HepG2 (cell line): ENCODE measurements around the gene MIA. TPM values are rescaled to one million over a fixed set of nuclear protein-coding genes. Genes with fewer than 3 reads are reported as not detected.

Experiments used
- CEBPB ChIP-seq: IDR thresholded peaks from 2 replicates; pipeline ENCODE4 v1.6.1; 2011; ENCODE audit warnings: low read depth, low read length, improper control_type of control experiment, borderline replicate concordance
- EP300 ChIP-seq, 3 experiments: sonication (generic) in 1 of 3; formaldehyde crosslinking in 1 of 3; IDR thresholded peaks; 2 replicates each; pipeline versions ENCODE4 v1.5.1 to v1.6.1; 2011 to 2020; ENCODE audit warnings: low read depth in 2 of 3, low read length in 2 of 3, borderline replicate concordance in 1 of 3, improper control_type of control experiment in 1 of 3, mild to moderate bottlenecking in 1 of 3, missing genetic modification reagents in 1 of 3, moderate library complexity in 1 of 3
- FOSL2 ChIP-seq: sonication (generic); formaldehyde crosslinking; IDR thresholded peaks from 2 replicates; pipeline ENCODE4 v1.4.0; 2020; ENCODE audit warnings: missing genetic modification reagents
- MTF1 ChIP-seq: sonication (generic); formaldehyde crosslinking; IDR thresholded peaks from 2 replicates; pipeline ENCODE4 v1.5.0; 2020; ENCODE audit warnings: missing genetic modification reagents
- PAXIP1 ChIP-seq: sonication (generic); formaldehyde crosslinking; conservative IDR thresholded peaks from 2 replicates; pipeline ENCODE4 v1.4.0; 2020; ENCODE audit warnings: mild to moderate bottlenecking, missing genetic modification reagents, moderate library complexity
- PRDM10 ChIP-seq: sonication (generic); formaldehyde crosslinking; IDR thresholded peaks from 2 replicates; pipeline ENCODE4 v1.4.0; 2020; ENCODE audit warnings: low read depth, missing genetic modification reagents
- RBFOX2 ChIP-seq: fragments of 200-400 bp; formaldehyde crosslinking; IDR thresholded peaks from 2 replicates; pipeline ENCODE4 v1.6.1; 2017; ENCODE audit warnings: low read depth, mild to moderate bottlenecking, low read length
- RNF219 ChIP-seq: sonication (generic); formaldehyde crosslinking; IDR thresholded peaks from 2 replicates; pipeline ENCODE4 v1.5.0; 2020; ENCODE audit warnings: mild to moderate bottlenecking, missing genetic modification reagents
- SOX5 ChIP-seq: IDR thresholded peaks from 2 replicates; pipeline ENCODE4 v1.6.1; 2016; ENCODE audit warnings: borderline replicate concordance
- ZBTB42 ChIP-seq: sonication (generic); formaldehyde crosslinking; IDR thresholded peaks from 2 replicates; pipeline ENCODE4 v1.5.0; 2020; ENCODE audit warnings: mild to moderate bottlenecking, missing genetic modification reagents
- ZNF264 ChIP-seq: sonication (generic); formaldehyde crosslinking; IDR thresholded peaks from 2 replicates; pipeline ENCODE4 v1.4.0; 2020; ENCODE audit warnings: missing genetic modification reagents
- ZNF33B ChIP-seq: sonication (generic); formaldehyde crosslinking; IDR thresholded peaks from 2 replicates; pipeline ENCODE4 v1.5.1; 2020; ENCODE audit warnings: mild to moderate bottlenecking, missing genetic modification reagents
- ZNF556 ChIP-seq: sonication (generic); formaldehyde crosslinking; IDR thresholded peaks from 2 replicates; pipeline ENCODE4 v1.4.0; 2020; ENCODE audit warnings: mild to moderate bottlenecking, missing genetic modification reagents, borderline replicate concordance
- ZNF629 ChIP-seq: sonication (generic); formaldehyde crosslinking; conservative IDR thresholded peaks from 2 replicates; pipeline ENCODE4 v1.5.0; 2020; ENCODE audit warnings: missing genetic modification reagents
- ZNF749 ChIP-seq: sonication (generic); formaldehyde crosslinking; IDR thresholded peaks from 2 replicates; pipeline ENCODE4 v1.8.0; 2022; ENCODE audit warnings: mild to moderate bottlenecking, missing genetic modification reagents, moderate library complexity, borderline replicate concordance
- ZNF841 ChIP-seq: sonication (generic); formaldehyde crosslinking; IDR thresholded peaks from 2 replicates; pipeline ENCODE4 v1.8.1; 2023; ENCODE audit warnings: missing genetic modification reagents, borderline replicate concordance
- ZSCAN21 ChIP-seq: sonication (generic); formaldehyde crosslinking; IDR thresholded peaks from 2 replicates; pipeline ENCODE4 v1.8.0; 2022; ENCODE audit warnings: mild to moderate bottlenecking, missing genetic modification reagents, moderate library complexity, borderline replicate concordance
- polyA plus RNA-seq, 8 experiments: library from polyadenylated mRNA; depleted of rRNA in 3 of 8; stranded (reverse) in 7 of 8; unstranded in 1 of 8; fragments of >200 nt; fragmentation: Illumina TruSeq in 4 of 8; extraction: Trizol in 4 of 8; gene quantifications; 2 replicates each; pipeline versions ENCODE4 v1.2.1 to v1.2.3, GENCODE V29; 2011 to 2016; ENCODE audit warnings: low read depth in 4 of 8, missing spikeins in 1 of 8, mixed read lengths in 1 of 8; ENCODE audit not compliant: insufficient read depth in 1 of 8
- total RNA-seq, 5 experiments: library from RNA; depleted of rRNA; stranded (reverse); fragments of >200 nt; fragmentation: Illumina TruSeq; extraction: Trizol; gene quantifications; 2 replicates each; pipeline ENCODE4 v1.2.3, GENCODE V29; 2016; ENCODE audit warnings: low read depth in 1 of 5

The MIA gene
- total and polyA plus RNA-seq, 2 of the 13 experiments (the other 11 are each of a cell fraction or from before 2014, with no cell fraction given) = 0.61 TPM; not detected in 1

GRCh38 chr19:40754611-40755247 lies 20.6 kb upstream of the MIA start (continued):
- TF ChIP-seq PAXIP1 = peak; percentile 64
- no peak for TF ChIP-seq MTF1
- no peak for TF ChIP-seq ZNF841
- peak; percentile 41; the same call in 1 of the 2 replicates for TF ChIP-seq FOSL2 (CRISPR knock-in tag)
- TF ChIP-seq RBFOX2 = peak; percentile 58; the same call in 1 of the 2 replicates
- TF ChIP-seq EP300 (IDR thresholded peaks at IDR 0.05; ENCODE audit: low read depth in 2 of 2, low read length in 2 of 2) = peak in 1 of 2 experiments; percentile 8; a peak in 1 of 4 replicates
- no peak for TF ChIP-seq EP300 (CRISPR knock-in tag; IDR thresholded peaks at IDR 0.05; ENCODE audit: borderline replicate concordance)
- 0 out of 2 replicates have a peak, but pooled peaks have one; percentile 59 for TF ChIP-seq ZNF556 (CRISPR knock-in tag)
- no peak for TF ChIP-seq RNF219 (CRISPR knock-in tag)
- TF ChIP-seq ZSCAN21 = no peak
- TF ChIP-seq CEBPB = peak; percentile 29; the same call in 1 of the 2 replicates
- 0 out of 2 replicates have a peak, but pooled peaks have one; percentile 38 for TF ChIP-seq PRDM10 (CRISPR knock-in tag)
- TF ChIP-seq ZNF749 = no peak
- TF ChIP-seq ZNF264 = 0 out of 2 replicates have a peak, but pooled peaks have one; percentile 22
- no peak for TF ChIP-seq ZBTB42 (CRISPR knock-in tag)
- no peak for TF ChIP-seq ZNF33B (CRISPR knock-in tag)
- peak; percentile 27; the same call in 1 of the 2 replicates for TF ChIP-seq SOX5
- peak; percentile 35; the same call in 1 of the 2 replicates for TF ChIP-seq ZNF629 (CRISPR knock-in tag)
